Stimulated activated CD4-positive, alpha-beta T cell treated with anti-CD3 and anti-CD28 coated beads, TNF-alpha, amount 100 ng/mL, for 48 hours (primary cell): ENCODE data around the gene ATAD3B.
A peak's percentile ranks its signal among the peaks of the same experiment; 100 is the strongest.
"Not testable (repeated sequence)": the region's sequence is repeated elsewhere in the genome, so short reads cannot be mapped to it uniquely, and the experiment has no call there.

ENCODE experiments used
- DNase-seq, 3 donors: peaks; one replicate each; pipeline ENCODE4 v3.0.0-alpha.2; 2020; ENCODE audit warnings: low read depth in 3 of 3

ATAD3B gene

GRCh38 chr1:1533176-1533893 lies 61.8 kb downstream of the ATAD3B start:
- DNase-seq, result not testable (repeated sequence)

GRCh38 chr1:1533894-1534291 lies 62.3 kb downstream of the ATAD3B start:
- not testable (repeated sequence) for DNase-seq

GRCh38 chr1:1534401-1535154 lies 63.0 kb downstream of the ATAD3B start:
- DNase-seq, result no peak

- no peak for DNase-seq
These were observed 63.8 kb downstream of the ATAD3B start for GRCh38 chr1:1535201-1536018.

- DNase-seq, result no peak
These were observed 64.7 kb downstream of the ATAD3B start for GRCh38 chr1:1536019-1536937.

- no peak for DNase-seq
These were observed 65.5 kb downstream of the ATAD3B start for GRCh38 chr1:1536938-1537546.

- DNase-seq, result no peak
These were observed 66.2 kb downstream of the ATAD3B start for GRCh38 chr1:1537626-1538250.

GRCh38 chr1:1538334-1538733 lies 66.8 kb downstream of the ATAD3B start:
- DNase-seq, result no peak

GRCh38 chr1:1538989-1539309 lies 67.4 kb downstream of the ATAD3B start:
- no peak for DNase-seq

- no peak for DNase-seq
These were observed 67.9 kb downstream of the ATAD3B start for GRCh38 chr1:1539310-1540089.

GRCh38 chr1:1540090-1540817 lies 68.7 kb downstream of the ATAD3B start, which contains the start of gene TMEM240:
TSS of gene TMEM240 (minus strand) at chr1:1540624. CDS start at chr1:1540346, 278 bp downstream.
- peak; percentile 31 to 56 (median 34) for DNase-seq

- no peak for DNase-seq
These were observed 69.5 kb downstream of the ATAD3B start for GRCh38 chr1:1540818-1541628.

GRCh38 chr1:1541956-1542765 lies 70.6 kb downstream of the ATAD3B start:
- DNase-seq, result no peak

GRCh38 chr1:1542766-1543705 lies 71.5 kb downstream of the ATAD3B start:
- DNase-seq, result no peak

- no peak for DNase-seq
These were observed 72.1 kb downstream of the ATAD3B start for GRCh38 chr1:1543706-1544099.

- no peak for DNase-seq
These were observed 73.0 kb downstream of the ATAD3B start for GRCh38 chr1:1544544-1544943.
